Gastroesophageal sphincter (tissue), 4 donors: ENCODE data around the gene BTBD9. TPM values are rescaled to one million over a fixed set of nuclear protein-coding genes. Genes with fewer than 3 reads are reported as not detected.
A peak's percentile ranks its signal among the peaks of the same experiment; 100 is the strongest.

Source experiments
- ATAC-seq: fragments of 150-250 bp; one replicate; pipeline ENCODE4 v1.9.1; 2016; ENCODE audit warnings: mild to moderate bottlenecking, moderate library complexity
- H3K27ac ChIP-seq, 4 donors: fragments of 200-600 bp; sonication (generic) in 3 of 4; 1 replicate in 3 of 4; 2 replicates in 1 of 4; pipeline ENCODE4 v1.5.1; 2016 to 2019
- H3K27me3 ChIP-seq: fragments of 200-600 bp; sonication (generic); one replicate; pipeline ENCODE4 v1.5.1; 2019
- H3K36me3 ChIP-seq, 2 donors: fragments of 200-600 bp; sonication (generic); one replicate each; pipeline ENCODE4 v1.5.1; 2019; ENCODE audit warnings: control low read depth in 1 of 2
- H3K4me1 ChIP-seq, 3 donors: fragments of 200-600 bp; sonication (generic); 1 replicate in 2 of 3; 2 replicates in 1 of 3; pipeline ENCODE4 v1.5.1; 2016 to 2019; ENCODE audit warnings: control low read depth in 2 of 3
- H3K4me3 ChIP-seq, 2 donors: fragments of 200-600 bp; sonication (generic); one replicate each; pipeline ENCODE4 v1.5.1; 2019; ENCODE audit warnings: mild to moderate bottlenecking in 1 of 2, moderate library complexity in 1 of 2
- H3K9me3 ChIP-seq, 3 donors: fragments of 200-600 bp; sonication (generic); one replicate each; pipeline ENCODE4 v1.5.1; 2017 to 2019; ENCODE audit warnings: control low read depth in 2 of 3
- EP300 ChIP-seq: sonication (generic); formaldehyde crosslinking; IDR thresholded peaks from one replicate; pipeline ENCODE4 v1.6.1; 2017; ENCODE audit warnings: antibody characterized with exemption, mild to moderate bottlenecking
- POLR2A ChIP-seq, 2 donors: fragments of 450-650 bp; IDR thresholded peaks; one replicate each; pipeline ENCODE4 v1.6.1; 2017; ENCODE audit warnings: antibody characterized with exemption in 2 of 2, mild to moderate bottlenecking in 2 of 2, moderate library complexity in 1 of 2
- POLR2AphosphoS5 ChIP-seq: sonication (generic); formaldehyde crosslinking; IDR thresholded peaks from one replicate; pipeline ENCODE4 v1.6.1; 2017; ENCODE audit warnings: antibody characterized with exemption
- WGBS, 2 donors: methylation state at CpG; one replicate each; pipeline ENCODE4 v1.1.5; 2018; ENCODE audit warnings: low coverage in 1 of 2; 5-methylcytosine and 5-hydroxymethylcytosine counted together
- total RNA-seq, 4 donors: library from RNA; depleted of rRNA; stranded (reverse); fragments of >200 nt; gene quantifications; one replicate each; pipeline ENCODE4 v1.1.0, GENCODE V29; 2016
- TF ChIP-seq, protein P1 (sequence below), 4 experiments: fragments of 200-600 bp in 2 of 4; fragments of 450-650 bp in 2 of 4; sonication (generic) in 1 of 4; IDR thresholded peaks; one replicate each; pipeline ENCODE4 v1.5.1; 2017 to 2019; ENCODE audit warnings: antibody characterized with exemption in 4 of 4, mild to moderate bottlenecking in 2 of 4, moderate library complexity in 2 of 4

BTBD9 gene
- total RNA-seq, 4 donors from 2014 or later, result 11.3 to 18.9 (median 13.8) TPM

- Histone ChIP-seq H3K4me1 (peaks cover 5 to 22% (median 13%) of the 10 kb centered on the region in 3 donors), H3K27ac (peak overlapping the region in 1 of 4 donors; percentile 11), H3K9me3 (no peaks in the 10 kb centered on the region), H3K36me3 (peaks cover 0 to 8% of the 10 kb centered on the region in 2 donors), H3K27me3 (no peaks in the 10 kb centered on the region), H3K4me3 (no peak overlapping the region)
- ATAC-seq, result no peak
- TF ChIP-seq EP300 (no peak), POLR2A (IDR thresholded peaks at IDR 0.05) (no peak), POLR2AphosphoS5 (no peak)
- TF ChIP-seq, protein P1, sequence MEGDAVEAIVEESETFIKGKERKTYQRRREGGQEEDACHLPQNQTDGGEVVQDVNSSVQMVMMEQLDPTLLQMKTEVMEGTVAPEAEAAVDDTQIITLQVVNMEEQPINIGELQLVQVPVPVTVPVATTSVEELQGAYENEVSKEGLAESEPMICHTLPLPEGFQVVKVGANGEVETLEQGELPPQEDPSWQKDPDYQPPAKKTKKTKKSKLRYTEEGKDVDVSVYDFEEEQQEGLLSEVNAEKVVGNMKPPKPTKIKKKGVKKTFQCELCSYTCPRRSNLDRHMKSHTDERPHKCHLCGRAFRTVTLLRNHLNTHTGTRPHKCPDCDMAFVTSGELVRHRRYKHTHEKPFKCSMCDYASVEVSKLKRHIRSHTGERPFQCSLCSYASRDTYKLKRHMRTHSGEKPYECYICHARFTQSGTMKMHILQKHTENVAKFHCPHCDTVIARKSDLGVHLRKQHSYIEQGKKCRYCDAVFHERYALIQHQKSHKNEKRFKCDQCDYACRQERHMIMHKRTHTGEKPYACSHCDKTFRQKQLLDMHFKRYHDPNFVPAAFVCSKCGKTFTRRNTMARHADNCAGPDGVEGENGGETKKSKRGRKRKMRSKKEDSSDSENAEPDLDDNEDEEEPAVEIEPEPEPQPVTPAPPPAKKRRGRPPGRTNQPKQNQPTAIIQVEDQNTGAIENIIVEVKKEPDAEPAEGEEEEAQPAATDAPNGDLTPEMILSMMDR (IDR thresholded peaks at IDR 0.05), result no peak
- 71% methylated on average over 1 to 2 of the region's 2 CpGs for WGBS, 2 donors
Measured at GRCh38 chr6:38262609-38263008, 377.1 kb downstream of the BTBD9 start.

- ATAC-seq, result no peak
- Histone ChIP-seq H3K4me3 (no peak overlapping the region), H3K27ac (peak overlapping the region in 2 of 4 donors; percentile 11 to 40), H3K4me1 (peaks cover 5 to 22% (median 13%) of the 10 kb centered on the region in 3 donors), H3K36me3 (peaks cover 0 to 8% of the 10 kb centered on the region in 2 donors), H3K9me3 (no peaks in the 10 kb centered on the region), H3K27me3 (no peaks in the 10 kb centered on the region)
- 20 to 31% methylated on average over 1 of the region's 1 CpG for WGBS, 2 donors
- TF ChIP-seq POLR2AphosphoS5, result no peak
Measured at GRCh38 chr6:38262026-38262425, 377.7 kb downstream of the BTBD9 start.

DNA sequence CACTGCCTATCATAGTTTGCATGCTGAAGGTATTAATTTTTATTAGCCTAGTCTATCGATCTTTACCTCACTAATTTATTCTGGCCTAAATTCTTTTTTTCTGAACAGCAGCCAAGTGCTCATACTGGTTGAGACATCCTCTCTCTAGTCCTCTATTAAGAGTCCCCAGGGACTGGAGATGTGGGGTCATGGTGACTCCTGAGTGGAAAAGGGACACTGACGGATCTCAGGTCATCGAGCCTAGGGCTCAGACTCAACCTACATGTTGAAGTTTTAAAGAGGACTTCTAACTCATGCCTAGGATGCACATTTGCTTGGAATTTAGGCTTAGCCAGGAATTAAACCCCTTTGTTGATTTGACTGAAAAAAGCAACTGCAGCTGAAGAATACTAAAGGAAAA is 378.1 kb downstream of the BTBD9 start:
- Histone ChIP-seq H3K4me3 (no peak overlapping the region), H3K4me1 (peaks cover 5 to 22% (median 13%) of the 10 kb centered on the region in 3 donors), H3K36me3 (peaks cover 0 to 11% of the 10 kb centered on the region in 2 donors), H3K27me3 (no peaks in the 10 kb centered on the region), H3K27ac (peak overlapping the region in 2 of 4 donors; percentile 11 to 40), H3K9me3 (no peaks in the 10 kb centered on the region)
- ATAC-seq, result no peak
- TF ChIP-seq, protein P1 (IDR thresholded peaks at IDR 0.05), result no peak
- TF ChIP-seq POLR2AphosphoS5 (no peak), POLR2A (IDR thresholded peaks at IDR 0.05) (no peak), EP300 (no peak)
- WGBS, 2 donors, result 29 to 32% methylated on average over 3 of the region's 3 CpGs

DNA sequence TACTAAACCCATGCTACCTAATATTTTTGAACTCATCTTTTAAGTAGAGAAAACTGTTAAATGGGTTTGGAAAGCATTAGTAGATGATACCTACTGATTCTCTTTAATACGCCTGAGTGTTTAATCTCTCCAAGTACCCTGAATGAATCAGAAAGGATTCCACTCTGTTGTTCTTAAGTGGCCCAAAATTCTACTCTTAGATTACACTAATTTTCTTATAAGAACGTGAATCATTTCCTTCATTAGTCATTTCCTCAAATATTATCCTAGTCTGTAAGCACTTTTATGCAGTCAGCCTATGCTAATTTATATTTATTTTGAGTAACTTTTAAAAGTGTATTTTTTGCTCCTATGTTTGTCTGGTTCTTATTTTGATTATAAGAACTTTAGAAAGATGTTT is 380.0 kb downstream of the BTBD9 start:
- Histone ChIP-seq H3K4me3 (no peak overlapping the region), H3K9me3 (no peaks in the 10 kb centered on the region), H3K27me3 (no peaks in the 10 kb centered on the region), H3K4me1 (peaks cover 5 to 22% (median 13%) of the 10 kb centered on the region in 3 donors), H3K27ac (no peak overlapping the region), H3K36me3 (peaks cover 0 to 29% of the 10 kb centered on the region in 2 donors)
- no peak for ATAC-seq
- WGBS, 2 donors, result 23 to 73% methylated on average over 2 of the region's 2 CpGs
- no peak for TF ChIP-seq EP300
- TF ChIP-seq, protein P1 (IDR thresholded peaks at IDR 0.05), result no peak
- no peak for TF ChIP-seq POLR2AphosphoS5
- TF ChIP-seq POLR2A (IDR thresholded peaks at IDR 0.05), result no peak

DNA sequence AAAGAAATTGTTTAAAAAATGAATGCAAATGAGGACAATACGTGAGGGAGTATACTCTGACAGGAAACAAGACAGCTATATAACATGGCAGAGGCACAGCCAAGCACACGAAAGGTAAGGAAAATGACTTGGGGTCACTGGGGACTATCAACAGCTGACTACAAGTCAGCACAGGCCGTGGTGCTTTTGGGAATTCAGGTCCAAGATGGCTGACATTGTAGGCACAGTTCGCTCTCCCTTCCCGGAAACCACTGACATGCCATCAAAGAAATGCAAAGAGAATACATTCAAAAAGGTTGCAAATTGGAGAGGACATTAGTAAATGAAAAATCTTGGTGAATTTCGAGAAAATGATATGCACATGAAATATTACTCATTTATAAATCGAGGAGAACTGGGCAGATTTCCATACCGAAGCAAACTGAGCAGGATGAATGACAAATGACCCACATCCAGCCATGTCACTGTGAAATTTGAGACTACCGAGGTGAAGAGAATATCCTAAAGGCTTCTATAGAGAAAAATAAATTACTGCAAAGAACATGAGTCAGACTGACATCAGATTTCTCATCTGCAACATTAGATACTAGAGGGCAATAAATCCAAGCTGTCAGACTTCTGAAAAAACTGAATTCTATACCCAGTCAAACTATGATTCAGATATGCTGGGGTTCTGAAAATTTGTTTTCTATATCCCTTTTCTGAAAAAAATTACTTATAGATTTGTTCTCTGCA is 391.1 kb downstream of the BTBD9 start:
- no peak overlapping the region for H3K4me3 ChIP-seq

More for the DNA sequence above, 391.1 kb downstream of the BTBD9 start:
- Histone ChIP-seq H3K4me1 (no peaks in the 10 kb centered on the region), H3K36me3 (no peaks in the 10 kb centered on the region), H3K27ac (no peak overlapping the region), H3K27me3 (no peaks in the 10 kb centered on the region), H3K9me3 (no peaks in the 10 kb centered on the region)
- WGBS, 2 donors, result 80 to 99% methylated on average over 9 of the region's 9 CpGs
- no peak for TF ChIP-seq POLR2A (IDR thresholded peaks at IDR 0.05)
- TF ChIP-seq, protein P1 (IDR thresholded peaks at IDR 0.05), result no peak
- no peak for TF ChIP-seq POLR2AphosphoS5
- TF ChIP-seq EP300, result no peak
- ATAC-seq, result no peak
